NB4 (cell line): ENCODE measurements around the gene GAS2.

Experiments used
- CTCF ChIP-seq: IDR thresholded peaks from one replicate; pipeline ENCODE4 v1.5.1; 2012; ENCODE audit warnings: low read depth, low read length
- MAX ChIP-seq: IDR thresholded peaks from 2 replicates; pipeline ENCODE4 v1.6.1; 2011; ENCODE audit warnings: low read depth, low read length
- MYC ChIP-seq: IDR thresholded peaks from 2 replicates; pipeline ENCODE4 v1.6.1; 2011; ENCODE audit warnings: low read depth, low read length
- POLR2A ChIP-seq: IDR thresholded peaks from 2 replicates; pipeline ENCODE4 v1.6.1; 2011; ENCODE audit warnings: mild to moderate bottlenecking; ENCODE audit not compliant: insufficient read length; ENCODE audit errors: extremely low read depth

GRCh38 chr11:22797047-22797446 is 130.6 kb downstream of the GAS2 start:
- TF ChIP-seq CTCF: no peak
- TF ChIP-seq MYC: no peak
- no peak for TF ChIP-seq POLR2A
- TF ChIP-seq MAX: no peak
